Stimulated activated naive CD4-positive, alpha-beta T cell treated with Interleukin-2 at 50 U/mL for 16 hours (primary cell): ENCODE data around the gene PCDHB9.

Source experiments
- DNase-seq: peaks from one replicate; lab custom pipeline; 2025; lab: John Stamatoyannopoulos, UW

The PCDHB9 gene

GRCh38 chr5:141236516-141237313 is 49.8 kb downstream of the PCDHB9 start:
- DNase-seq, result no peak
